GM19438 (cell line): ENCODE measurements around the gene PGM5.

Source experiments
- ATAC-seq: cut with Tn5 transposase; IDR thresholded peaks from one replicate; pipeline ENCODE4 v1.9.1; 2021; ENCODE audit warnings: low read depth; ENCODE audit not compliant: unreplicated experiment

Gene PGM5

DNA sequence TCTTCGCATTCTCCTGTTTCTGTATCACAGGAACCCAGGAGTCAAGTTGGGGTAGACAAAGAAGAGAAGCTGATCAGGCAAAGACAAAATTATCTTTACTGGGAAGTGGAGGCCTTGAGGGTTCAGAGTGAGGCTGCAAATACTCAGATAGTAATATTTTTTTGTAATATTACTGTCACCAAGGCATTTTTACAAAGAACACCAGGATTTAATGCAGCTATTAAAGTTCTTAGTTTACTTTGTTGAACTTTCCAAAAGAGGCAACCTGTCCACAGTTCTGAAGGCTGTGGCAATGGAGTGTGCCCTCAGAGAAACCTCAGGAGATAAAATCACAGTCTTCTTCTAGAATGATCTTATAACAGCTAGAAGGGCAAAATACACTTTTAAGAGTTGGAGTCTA lies 74.9 kb downstream of the PGM5 start:
- ATAC-seq = no peak

DNA sequence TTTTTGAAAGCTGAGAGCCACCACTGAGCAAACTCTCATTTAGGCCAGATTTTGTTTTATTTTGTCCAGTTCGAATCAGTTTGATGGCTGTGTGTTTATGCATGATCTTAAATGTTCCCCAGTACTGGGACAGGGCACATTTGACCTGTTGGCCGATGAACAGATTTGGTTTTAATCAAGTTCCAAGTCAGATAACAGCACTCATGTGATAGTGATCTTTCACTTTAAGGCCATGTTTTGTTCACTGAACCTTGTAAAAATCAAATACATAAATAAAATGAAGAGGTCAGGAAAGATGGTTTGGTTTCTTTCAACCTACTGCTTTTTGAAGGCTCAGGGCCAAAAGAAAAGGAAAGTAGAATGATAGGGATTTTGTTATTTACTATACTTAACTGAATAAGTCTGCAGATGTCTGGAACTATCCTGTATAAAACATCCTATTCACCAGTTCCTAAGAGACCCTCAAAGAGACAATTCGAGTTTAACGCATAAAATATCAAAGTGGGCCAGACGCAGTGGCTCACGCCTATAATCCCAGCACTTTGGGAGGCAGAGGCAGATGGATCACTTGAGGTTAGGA lies 77.2 kb downstream of the PGM5 start:
- ATAC-seq = no peak

DNA sequence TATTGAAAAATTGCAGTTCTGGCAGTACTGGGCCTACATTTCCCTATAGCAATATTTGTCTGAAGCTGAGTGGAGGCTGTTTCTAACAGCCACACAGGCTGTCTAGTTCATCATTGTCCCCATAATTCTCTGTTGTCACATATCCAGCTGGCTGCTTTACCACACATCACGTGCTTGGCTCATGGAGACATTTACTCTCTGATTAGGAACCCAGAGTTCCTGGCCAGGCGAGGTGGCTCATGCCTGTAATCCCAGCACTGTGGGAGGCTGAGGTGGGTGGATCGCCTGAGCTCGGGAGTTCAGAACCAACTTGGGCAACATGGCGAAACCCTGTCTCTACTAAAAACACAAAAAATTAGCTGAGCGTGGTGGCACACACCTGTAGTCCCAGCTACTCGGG lies 81.4 kb downstream of the PGM5 start:
- no peak for ATAC-seq

DNA sequence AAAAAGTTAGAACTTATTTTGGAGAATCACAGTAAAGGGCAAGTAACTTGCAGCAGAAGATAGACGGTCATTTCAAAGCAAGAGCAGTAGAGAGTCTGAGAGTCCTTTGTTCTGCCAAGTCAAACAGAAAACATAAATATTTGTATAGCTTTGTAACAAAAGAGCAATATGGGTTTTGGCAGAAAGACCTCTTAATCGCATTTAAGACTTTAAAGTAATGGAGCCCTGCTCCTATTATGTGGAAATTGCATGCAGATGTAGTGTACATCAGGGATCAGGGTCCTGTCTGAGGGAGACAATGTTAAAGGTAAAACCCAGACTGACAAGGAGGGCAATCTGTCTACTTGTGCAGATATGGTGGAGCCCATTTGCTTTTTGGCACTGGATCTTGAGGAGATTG lies 87.2 kb downstream of the PGM5 start:
- ATAC-seq = no peak

GRCh38 chr9:68446836-68447235 lies 90.4 kb downstream of the PGM5 start:
- ATAC-seq = no peak

GRCh38 chr9:68447611-68448010 lies 91.2 kb downstream of the PGM5 start:
- no peak for ATAC-seq

DNA sequence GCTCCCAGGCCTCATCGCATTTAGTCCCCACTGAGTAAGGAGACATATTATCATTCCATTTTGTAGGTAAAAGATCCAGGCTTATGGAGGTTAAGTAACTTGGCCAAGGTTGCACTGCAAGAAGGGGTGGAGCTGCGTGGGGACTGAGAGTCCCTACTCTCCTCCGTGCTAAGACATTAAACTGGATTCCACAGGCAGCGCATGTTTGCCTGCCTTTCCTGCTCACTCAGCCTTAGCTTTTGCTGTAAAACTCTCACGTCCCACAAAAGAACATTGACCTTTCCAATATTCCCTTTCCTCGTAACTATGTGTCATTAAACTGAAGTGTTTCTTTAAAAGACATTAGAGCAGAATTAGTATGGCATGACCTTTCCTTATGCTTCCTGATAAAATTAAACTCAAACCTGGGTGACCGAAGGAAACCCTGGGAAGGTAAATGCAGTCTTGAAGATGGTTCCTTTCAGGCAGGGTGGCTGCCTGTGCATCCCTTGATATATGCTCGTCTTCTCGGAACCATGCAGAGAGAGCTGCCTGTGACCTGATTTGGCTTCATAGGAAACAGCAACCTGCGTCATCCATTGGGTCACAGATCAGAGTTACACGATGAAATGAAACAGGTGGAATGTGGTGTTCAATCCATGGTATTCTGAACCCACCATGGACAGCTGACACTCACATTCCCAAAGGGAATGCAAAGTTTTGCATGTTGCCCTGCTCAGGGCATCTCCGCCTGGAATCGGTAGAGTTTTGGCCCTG lies 98.3 kb downstream of the PGM5 start:
- no peak for ATAC-seq

GRCh38 chr9:68455451-68455850 lies 99.0 kb downstream of the PGM5 start:
- no peak for ATAC-seq

GRCh38 chr9:68457803-68458202 lies 101.4 kb downstream of the PGM5 start:
- no peak for ATAC-seq

- ATAC-seq = no peak
These were observed 102.5 kb downstream of the PGM5 start for GRCh38 chr9:68458918-68459317.

GRCh38 chr9:68462105-68462775 lies 105.8 kb downstream of the PGM5 start:
- no peak for ATAC-seq

DNA sequence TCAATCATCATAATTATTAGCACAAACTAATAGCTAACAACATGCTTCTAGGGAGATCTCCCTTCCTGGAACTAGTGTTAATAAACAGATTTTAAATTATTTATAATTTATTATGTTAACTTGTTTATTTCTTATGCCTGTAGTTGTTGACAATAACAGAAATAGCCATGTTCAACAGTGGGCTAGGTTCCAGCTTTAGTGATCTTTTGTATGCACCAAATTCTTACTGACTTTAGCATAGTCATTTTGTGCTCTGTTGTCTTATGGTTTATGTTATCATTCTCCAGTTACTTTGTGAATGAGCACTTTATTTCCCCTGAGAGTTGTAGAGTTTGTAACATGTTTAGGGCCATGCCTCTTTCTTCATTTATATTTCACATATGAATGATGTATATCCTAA lies 113.7 kb downstream of the PGM5 start:
- no peak for ATAC-seq

DNA sequence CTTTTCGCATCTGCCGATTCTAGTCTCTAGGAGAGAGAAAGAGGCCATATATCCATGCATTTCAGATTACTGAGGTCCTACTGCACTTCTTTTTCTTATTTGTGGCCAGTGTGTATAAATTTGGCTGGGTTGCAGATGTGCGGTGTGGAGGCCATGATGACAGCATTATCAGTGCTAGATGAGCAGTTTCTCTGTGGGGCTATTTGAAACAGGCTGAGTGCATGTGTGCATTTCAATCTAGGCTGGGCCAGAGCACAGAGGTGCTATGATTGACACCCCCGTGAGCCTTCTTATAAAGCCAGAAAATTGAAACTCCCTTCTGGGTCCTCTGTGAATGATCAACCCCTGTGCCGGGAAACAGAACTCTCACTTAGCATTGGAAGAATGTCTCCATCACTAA lies 114.2 kb downstream of the PGM5 start:
- no peak for ATAC-seq

- no peak for ATAC-seq
These were observed 115.7 kb downstream of the PGM5 start for GRCh38 chr9:68472119-68472518.

GRCh38 chr9:68473790-68474189 lies 117.4 kb downstream of the PGM5 start:
- no peak for ATAC-seq

GRCh38 chr9:68476422-68476821 lies 120.0 kb downstream of the PGM5 start:
- ATAC-seq = no peak

GRCh38 chr9:68476847-68477246 lies 120.4 kb downstream of the PGM5 start:
- ATAC-seq = no peak

- no peak for ATAC-seq
These were observed 124.4 kb downstream of the PGM5 start for GRCh38 chr9:68480807-68481206.

DNA sequence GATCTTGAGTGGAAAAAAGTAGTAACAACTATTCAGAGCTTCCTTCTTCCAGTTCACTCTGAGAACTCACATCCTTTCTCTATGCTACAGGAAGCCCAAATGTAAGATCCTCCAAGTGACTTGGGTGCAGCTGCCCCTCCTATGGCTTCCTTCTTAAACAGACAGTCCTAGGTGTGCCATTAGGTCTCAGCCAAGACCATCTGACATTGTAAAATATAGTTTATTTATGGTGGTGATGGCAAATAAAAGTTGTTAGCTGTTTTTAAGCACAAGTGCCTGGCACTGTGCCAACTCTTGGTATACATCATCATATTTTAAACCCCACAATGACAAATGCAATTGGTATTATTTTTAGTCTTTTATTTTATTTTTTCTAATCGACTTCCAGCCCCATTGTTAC lies 126.1 kb downstream of the PGM5 start:
- ATAC-seq = no peak

DNA sequence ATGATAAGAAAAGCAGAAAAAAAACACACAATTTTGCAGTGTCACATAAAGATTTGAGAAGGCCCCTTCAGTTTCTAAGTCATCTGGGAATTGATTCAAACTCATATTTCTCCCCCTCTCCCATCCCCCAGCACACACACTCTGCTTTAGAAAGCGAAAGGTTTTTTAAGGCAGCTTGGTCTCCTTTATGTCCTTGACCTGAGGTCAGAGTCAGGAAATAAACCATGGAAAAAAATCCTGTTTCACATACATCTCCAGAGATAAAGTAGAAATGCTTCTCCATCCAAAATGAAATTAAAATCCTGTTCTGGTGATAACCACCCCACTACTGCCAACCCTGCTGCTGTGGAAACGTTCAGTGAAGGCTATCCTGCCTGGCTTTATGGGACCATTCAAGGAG lies 131.7 kb downstream of the PGM5 start:
- ATAC-seq = no peak

DNA sequence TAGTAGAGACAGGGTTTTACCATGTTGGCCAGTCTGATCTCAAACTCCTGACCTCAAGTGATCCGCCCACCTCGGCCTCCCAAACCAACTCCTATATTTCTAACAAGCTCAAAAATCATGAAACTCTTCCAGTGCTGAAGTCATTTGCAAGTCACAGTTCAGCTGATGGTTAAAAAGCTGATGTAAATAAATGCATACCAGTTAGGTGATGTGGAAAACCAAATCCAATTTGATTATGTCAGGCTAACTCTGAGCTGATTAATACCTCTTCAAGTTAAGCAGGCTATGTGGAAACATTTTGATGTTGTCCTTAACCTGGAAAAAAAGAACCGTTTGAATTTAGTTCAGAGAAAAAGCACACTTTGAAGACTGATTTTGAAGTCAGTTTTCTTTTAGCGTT lies 133.2 kb downstream of the PGM5 start:
- no peak for ATAC-seq

GRCh38 chr9:68492806-68493205 lies 136.4 kb downstream of the PGM5 start:
- ATAC-seq = no peak
